ENCODE data around the gene CDK19.

DNA sequence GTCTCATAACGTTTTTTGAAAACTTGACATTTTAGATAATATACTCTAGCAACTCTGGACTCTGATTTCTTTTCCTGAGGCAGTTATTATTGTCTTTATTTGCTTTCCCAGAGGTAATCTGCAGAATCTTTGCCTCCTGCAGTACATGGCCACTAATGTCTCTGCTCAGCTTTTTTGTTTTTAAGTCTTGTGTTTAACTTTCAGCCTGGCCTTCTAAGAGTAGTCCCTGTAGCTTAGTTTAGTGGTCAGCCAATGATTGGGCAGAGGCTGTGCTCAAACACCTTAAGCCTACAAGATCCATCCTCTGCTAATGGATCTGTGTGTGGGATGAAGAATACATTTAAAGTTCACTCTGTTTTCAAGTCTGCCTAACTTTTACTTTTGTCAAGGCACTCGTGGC lies 241.7 kb downstream of the CDK19 start:
- TF ChIP-seq CTCF (conservative IDR thresholded peaks at IDR 0.05 in 1 of 2, IDR thresholded peaks at IDR 0.05 in 1 of 2; ENCODE audit: low read depth in 1 of 2, low read length in 2 of 2), result no peak
- no peak for TF ChIP-seq EZH2 (IDR thresholded peaks at IDR 0.05; ENCODE audit: low read length, missing control alignments)
